ENCODE results near the gene COX19.
"Not testable (repeated sequence)": the region's sequence is repeated elsewhere in the genome, so short reads cannot be mapped to it uniquely, and the experiment has no call there.

COX19 gene

GRCh38 chr7:964401-965231, 10.7 kb downstream of the COX19 start:
- H3K27ac Mint-ChIP-seq, result peak overlapping the region in 1 of 2 donors; percentile 57
- peak overlapping the region in 1 of 2 donors; percentile 32 for H3K4me3 Mint-ChIP-seq

GRCh38 chr7:963236-964078, 11.9 kb downstream of the COX19 start:
- DNase-seq, result no peak

More at GRCh38 chr7:964401-965231, 10.7 kb downstream of the COX19 start:
- no peak for ATAC-seq
- DNase-seq, result no peak
- Mint-ChIP-seq H3K4me1 (peaks cover 35% of the 10 kb centered on the region), H3K9me3 (no peaks in the 10 kb centered on the region), H3K27me3 (peaks cover 9% of the 10 kb centered on the region)

GRCh38 chr7:962401-963081, 12.8 kb downstream of the COX19 start:
- no peak overlapping the region for H3K4me3 Mint-ChIP-seq
- ATAC-seq (peak; percentile 39), DNase-seq (no peak)
- H3K4me1 Mint-ChIP-seq, result peaks cover 33% of the 10 kb centered on the region
- peaks cover 9% of the 10 kb centered on the region for H3K27me3 Mint-ChIP-seq
- H3K27ac Mint-ChIP-seq, result no peak overlapping the region
- H3K9me3 Mint-ChIP-seq, result no peaks in the 10 kb centered on the region

More at GRCh38 chr7:963236-964078, 11.9 kb downstream of the COX19 start:
- Mint-ChIP-seq H3K9me3 (no peaks in the 10 kb centered on the region), H3K4me3 (peak overlapping the region in 1 of 2 donors; percentile 49), H3K27me3 (peaks cover 9% of the 10 kb centered on the region), H3K4me1 (peaks cover 33% of the 10 kb centered on the region), H3K27ac (no peak overlapping the region)
- peak; percentile 34 for ATAC-seq

GRCh38 chr7:961546-962400, 13.6 kb downstream of the COX19 start:
- DNase-seq (no peak), ATAC-seq (peak; percentile 8)
- H3K4me1 Mint-ChIP-seq, result peaks cover 33% of the 10 kb centered on the region
- no peak overlapping the region for H3K4me3 Mint-ChIP-seq
- H3K27me3 Mint-ChIP-seq, result peaks cover 9% of the 10 kb centered on the region
- H3K9me3 Mint-ChIP-seq, result no peaks in the 10 kb centered on the region
- peak overlapping the region in 1 of 2 donors; percentile 45 for H3K27ac Mint-ChIP-seq

GRCh38 chr7:960972-961371, 14.4 kb downstream of the COX19 start:
- DNase-seq, ATAC-seq, H3K9me3 Mint-ChIP-seq, H3K27ac Mint-ChIP-seq, H3K4me3 Mint-ChIP-seq: not testable (repeated sequence)
- Mint-ChIP-seq H3K4me1 (peaks cover 26% of the 10 kb centered on the region), H3K27me3 (peaks cover 14% of the 10 kb centered on the region)

GRCh38 chr7:960269-960871, 15.0 kb downstream of the COX19 start:
- H3K4me3 Mint-ChIP-seq, result no peak overlapping the region
- H3K4me1 Mint-ChIP-seq, result peaks cover 24% of the 10 kb centered on the region
- H3K27ac Mint-ChIP-seq, result peak overlapping the region in 1 of 2 donors; percentile 35
- DNase-seq (no peak), ATAC-seq (no peak)
- H3K27me3 Mint-ChIP-seq, result peaks cover 17% of the 10 kb centered on the region
- no peaks in the 10 kb centered on the region for H3K9me3 Mint-ChIP-seq

GRCh38 chr7:959740-960139, 15.6 kb downstream of the COX19 start:
- peaks cover 23% of the 10 kb centered on the region for H3K4me1 Mint-ChIP-seq
- H3K9me3 Mint-ChIP-seq, DNase-seq, H3K4me3 Mint-ChIP-seq, ATAC-seq: not testable (repeated sequence)
- H3K27me3 Mint-ChIP-seq, result peaks cover 17% of the 10 kb centered on the region
- H3K27ac Mint-ChIP-seq, result peak overlapping the region in 1 of 2 donors; percentile 19

GRCh38 chr7:959271-959670, 16.1 kb downstream of the COX19 start:
- peaks cover 19% of the 10 kb centered on the region for H3K4me1 Mint-ChIP-seq
- no peaks in the 10 kb centered on the region for H3K9me3 Mint-ChIP-seq
- no peak for DNase-seq
- ATAC-seq, result no peak
- H3K27me3 Mint-ChIP-seq, result peaks cover 17% of the 10 kb centered on the region
- peak overlapping the region in 1 of 2 donors; percentile 19 for H3K27ac Mint-ChIP-seq
- no peak overlapping the region for H3K4me3 Mint-ChIP-seq

- no peaks in the 10 kb centered on the region for H3K9me3 Mint-ChIP-seq
- no peak overlapping the region for H3K4me3 Mint-ChIP-seq
- H3K4me1 Mint-ChIP-seq, result peaks cover 11% of the 10 kb centered on the region
- peaks cover 17% of the 10 kb centered on the region for H3K27me3 Mint-ChIP-seq
- no peak for DNase-seq
- no peak for ATAC-seq
- H3K27ac Mint-ChIP-seq, result no peak overlapping the region
Measured at GRCh38 chr7:958221-959200, 16.8 kb downstream of the COX19 start.

- H3K4me1 Mint-ChIP-seq, result peaks cover 15% of the 10 kb centered on the region
- ATAC-seq, result no peak
Measured at GRCh38 chr7:957418-958220, 17.7 kb downstream of the COX19 start.

GRCh38 chr7:956031-956430, 19.3 kb downstream of the COX19 start:
- no peak for ATAC-seq
- Mint-ChIP-seq H3K9me3 (no peaks in the 10 kb centered on the region), H3K4me3 (peak overlapping the region; percentile 22 to 47), H3K27me3 (peaks cover 8% of the 10 kb centered on the region), H3K4me1 (peaks cover 27% of the 10 kb centered on the region), H3K27ac (no peak overlapping the region)
- no peak for DNase-seq

More at GRCh38 chr7:957418-958220, 17.7 kb downstream of the COX19 start:
- Mint-ChIP-seq H3K9me3 (no peaks in the 10 kb centered on the region), H3K4me3 (no peak overlapping the region), H3K27me3 (peaks cover 17% of the 10 kb centered on the region), H3K27ac (no peak overlapping the region)
- no peak for DNase-seq

- ATAC-seq (peak; percentile 83), DNase-seq (peak; percentile 61 to 70)
- Mint-ChIP-seq H3K4me3 (peak within 1 kb of the TSS; percentile 78 to 80), H3K27me3 (peaks cover 8% of the 10 kb centered on the region), H3K9me3 (no peaks in the 10 kb centered on the region), H3K4me1 (peaks cover 42% of the 10 kb centered on the region), H3K27ac (peak within 1 kb of the TSS in 1 of 2 donors; percentile 85)
Measured at GRCh38 chr7:954330-955238, 20.8 kb downstream of the COX19 start, which contains the start of gene ADAP1. Gene ADAP1 (minus strand): TSS chr7:954680. CDS start chr7:954477, 203 bp downstream.
